H9 (cell line): ENCODE results near the gene GLT6D1. TPM values are rescaled to one million over a fixed set of nuclear protein-coding genes. Genes with fewer than 3 reads are reported as not detected.

Experiments used
- DNase-seq: peaks from one replicate; pipeline ENCODE4 v3.0.0-alpha.2; 2017
- H2AFZ ChIP-seq: one replicate; pipeline ENCODE4 v1.6.1; 2013; ENCODE audit warnings: mild to moderate bottlenecking, low read length, control low read depth, moderate library complexity
- H2AK5ac ChIP-seq: 2 replicates; pipeline ENCODE4 v1.6.1; 2013; ENCODE audit warnings: low read length, control low read depth, mixed read lengths; ENCODE audit not compliant: insufficient read length
- H2BK120ac ChIP-seq: one replicate; pipeline ENCODE4 v1.6.1; 2013; ENCODE audit warnings: low read depth, mild to moderate bottlenecking, low read length, control low read depth, inconsistent platforms; ENCODE audit not compliant: poor library complexity, severe bottlenecking
- H2BK12ac ChIP-seq: 2 replicates; pipeline ENCODE4 v1.6.1; 2013; ENCODE audit warnings: low read length, control low read depth, mixed read lengths, low read depth; ENCODE audit not compliant: insufficient read length
- H2BK15ac ChIP-seq: 2 replicates; pipeline ENCODE4 v1.6.1; 2013; ENCODE audit warnings: low read depth, low read length, control low read depth
- H2BK20ac ChIP-seq: one replicate; pipeline ENCODE4 v1.6.1; 2013; ENCODE audit warnings: low read depth, mild to moderate bottlenecking, low read length, control low read depth, inconsistent platforms; ENCODE audit not compliant: poor library complexity, severe bottlenecking
- H2BK5ac ChIP-seq: 2 replicates; pipeline ENCODE4 v1.6.1; 2013; ENCODE audit warnings: low read length, control low read depth, mixed read lengths; ENCODE audit not compliant: insufficient read length
- H3K14ac ChIP-seq: 2 replicates; pipeline ENCODE4 v1.6.1; 2013; ENCODE audit warnings: low read length, control low read depth; ENCODE audit not compliant: insufficient read depth
- H3K18ac ChIP-seq: 2 replicates; pipeline ENCODE4 v1.6.1; 2013; ENCODE audit warnings: low read depth, mild to moderate bottlenecking, mixed read lengths, low read length, control low read depth; ENCODE audit not compliant: insufficient read length
- H3K23ac ChIP-seq: 2 replicates; pipeline ENCODE4 v1.6.1; 2013; ENCODE audit warnings: low read length, control low read depth, mixed read lengths, low read depth; ENCODE audit not compliant: insufficient read length
- H3K23me2 ChIP-seq: 2 replicates; pipeline ENCODE4 v1.6.1; 2013; ENCODE audit warnings: low read depth, mild to moderate bottlenecking, mixed read lengths, low read length, control low read depth; ENCODE audit not compliant: insufficient read length, poor library complexity, severe bottlenecking
- H3K27ac ChIP-seq: 2 replicates; pipeline ENCODE4 v1.5.1; 2013; ENCODE audit warnings: low read length, control low read depth, mixed read lengths, low read depth; ENCODE audit not compliant: insufficient read length
- H3K27me3 ChIP-seq: 2 replicates; pipeline ENCODE4 v1.6.1; 2013; ENCODE audit warnings: low read length, control low read depth, inconsistent platforms; ENCODE audit not compliant: insufficient read depth
- H3K4ac ChIP-seq: 2 replicates; pipeline ENCODE4 v1.6.1; 2013; ENCODE audit warnings: low read depth, mild to moderate bottlenecking, control low read depth, inconsistent platforms, low read length, moderate library complexity
- H3K4me1 ChIP-seq: 2 replicates; pipeline ENCODE4 v1.6.1; 2013; ENCODE audit warnings: low read length, control low read depth, inconsistent platforms; ENCODE audit not compliant: insufficient read depth
- H3K4me2 ChIP-seq: 2 replicates; pipeline ENCODE4 v1.6.1; 2013; ENCODE audit warnings: low read length, control low read depth, mixed read lengths; ENCODE audit not compliant: insufficient read length, insufficient read depth
- H3K56ac ChIP-seq: 2 replicates; pipeline ENCODE4 v1.6.1; 2013; ENCODE audit warnings: low read depth, mild to moderate bottlenecking, mixed read lengths, low read length, control low read depth; ENCODE audit not compliant: insufficient read length
- H3K79me1 ChIP-seq: 2 replicates; pipeline ENCODE4 v1.6.1; 2013; ENCODE audit warnings: low read depth, mild to moderate bottlenecking, moderate library complexity, low read length, control low read depth, inconsistent platforms; ENCODE audit not compliant: insufficient read depth, poor library complexity, severe bottlenecking
- H3K79me2 ChIP-seq: 2 replicates; pipeline ENCODE4 v1.6.1; 2013; ENCODE audit warnings: low read length, control low read depth, inconsistent platforms; ENCODE audit not compliant: insufficient read depth
- H3K9ac ChIP-seq: 2 replicates; pipeline ENCODE4 v1.6.1; 2013; ENCODE audit warnings: low read length, control low read depth, mixed read lengths; ENCODE audit not compliant: insufficient read length; ENCODE audit errors: extremely low read depth
- H3K9me3 ChIP-seq: one replicate; pipeline ENCODE4 v1.6.1; 2013; ENCODE audit warnings: low read depth, low read length, inconsistent platforms; ENCODE audit not compliant: control insufficient read depth
- H3T11ph ChIP-seq: one replicate; pipeline ENCODE4 v1.6.1; 2013; ENCODE audit warnings: mild to moderate bottlenecking, low read length, control low read depth, inconsistent platforms
- H4K20me1 ChIP-seq: one replicate; pipeline ENCODE4 v1.6.1; 2013; ENCODE audit not compliant: control insufficient read depth, insufficient read length, insufficient read depth
- H4K5ac ChIP-seq: 2 replicates; pipeline ENCODE4 v1.6.1; 2013; ENCODE audit warnings: low read depth, mild to moderate bottlenecking, mixed read lengths, low read length, control low read depth; ENCODE audit not compliant: insufficient read length
- H4K8ac ChIP-seq: replicated peaks from 2 replicates; pipeline ENCODE4 v1.6.1; 2013; ENCODE audit warnings: low read length, control low read depth, mixed read lengths, low read depth; ENCODE audit not compliant: insufficient read length
- H4K91ac ChIP-seq: 2 replicates; pipeline ENCODE4 v1.6.1; 2013; ENCODE audit warnings: low read depth, mild to moderate bottlenecking, moderate library complexity, mixed read lengths, low read length, control low read depth; ENCODE audit not compliant: insufficient read length
- H3K27ac Mint-ChIP-seq, 3 experiments: 2 replicates in 2 of 3; 3 replicates in 1 of 3; pipeline ENCODE4 v1.8.0; 2020 to 2021; ENCODE audit warnings: mixed read lengths in 3 of 3, mild to moderate bottlenecking in 1 of 3, moderate library complexity in 1 of 3
- H3K27me3 Mint-ChIP-seq: 2 replicates; pipeline ENCODE4 v1.8.0; 2021; ENCODE audit warnings: low read depth, mild to moderate bottlenecking, moderate library complexity, mixed read lengths
- H3K36me3 Mint-ChIP-seq, 3 experiments: 2 replicates in 2 of 3; 3 replicates in 1 of 3; pipeline ENCODE4 v1.8.0; 2020 to 2021; ENCODE audit warnings: low read depth in 3 of 3, mixed read lengths in 3 of 3; ENCODE audit not compliant: insufficient read depth in 1 of 3
- H3K4me1 Mint-ChIP-seq, 2 experiments: 2 replicates each; pipeline ENCODE4 v1.8.0; 2020; ENCODE audit warnings: mixed read lengths in 2 of 2
- H3K4me3 Mint-ChIP-seq, 2 experiments: 2 replicates in 1 of 2; 3 replicates in 1 of 2; pipeline ENCODE4 v1.8.0; 2020 to 2021; ENCODE audit warnings: mild to moderate bottlenecking in 2 of 2, mixed read lengths in 2 of 2, moderate library complexity in 1 of 2
- H3K9me3 Mint-ChIP-seq, 2 experiments: 2 replicates in 1 of 2; 3 replicates in 1 of 2; pipeline ENCODE4 v1.8.0; 2020; ENCODE audit warnings: mild to moderate bottlenecking in 2 of 2, mixed read lengths in 2 of 2, moderate library complexity in 1 of 2
- CTCF ChIP-seq: fragments of 200-600 bp; sonication (generic); conservative IDR thresholded peaks from 3 replicates; pipeline ENCODE4 v1.8.0; 2021; ENCODE audit warnings: antibody characterized with exemption, mild to moderate bottlenecking
- WGBS: extraction: QIAGEN DNeasy Blood & Tissue Kit; methylation state at CpG from one replicate; pipeline ENCODE4 v1.1.7; 2013; ENCODE audit warnings: missing lambda C conversion rate, low lambda C conversion rate, mixed read lengths; ENCODE audit not compliant: insufficient read length; ENCODE audit errors: extremely low coverage; 5-methylcytosine and 5-hydroxymethylcytosine counted together
- total RNA-seq: library from RNA; stranded (reverse); gene quantifications from 2 replicates; pipeline ENCODE4 v1.2.1, GENCODE V29; 2021

The GLT6D1 gene
- total RNA-seq, 1 experiment from 2014 or later = not detected

- H4K8ac ChIP-seq = no peak overlapping the region
- H2BK20ac ChIP-seq = no peak overlapping the region
- no peak overlapping the region for H3K4ac ChIP-seq
- no peaks in the 10 kb centered on the region for H4K20me1 ChIP-seq
- H3K27ac ChIP-seq = no peak overlapping the region
- no peak overlapping the region for H2BK120ac ChIP-seq
- no peak overlapping the region for H3K14ac ChIP-seq
- no peak overlapping the region for H2AFZ ChIP-seq
- H2BK15ac ChIP-seq = no peak overlapping the region
- no peak for DNase-seq
- H2BK12ac ChIP-seq = no peak overlapping the region
- H3K4me3 Mint-ChIP-seq = no peak overlapping the region
- no peaks in the 10 kb centered on the region for H3K79me2 ChIP-seq
- H4K91ac ChIP-seq = no peak overlapping the region
- TF ChIP-seq CTCF = no peak
- H3K9me3 Mint-ChIP-seq = peaks cover 37 to 39% of the 10 kb centered on the region in 2 experiments
- no peak overlapping the region for H3K56ac ChIP-seq
- H3K9me3 ChIP-seq = peaks cover 12% of the 10 kb centered on the region
- no peaks in the 10 kb centered on the region for H3K23me2 ChIP-seq
- no peak overlapping the region for H4K5ac ChIP-seq
- H3K23ac ChIP-seq = no peak overlapping the region
- no peaks in the 10 kb centered on the region for H3K79me1 ChIP-seq
- H3K27ac Mint-ChIP-seq = no peak overlapping the region
- WGBS = no CpG with 5 or more reads among the region's 15 CpGs
- no peak overlapping the region for H2BK5ac ChIP-seq
- no peaks in the 10 kb centered on the region for H3K27me3 ChIP-seq
- no peak overlapping the region for H3K4me2 ChIP-seq
- H3K4me1 Mint-ChIP-seq = peaks cover 9% of the 10 kb centered on the region in 2 experiments
- no peaks in the 10 kb centered on the region for H3K4me1 ChIP-seq
- peaks cover 11 to 69% (median 27%) of the 10 kb centered on the region in 3 experiments for H3K36me3 Mint-ChIP-seq
- no peak overlapping the region for H3K18ac ChIP-seq
- no peak overlapping the region for H2AK5ac ChIP-seq
- no peak overlapping the region for H3K9ac ChIP-seq
- H3T11ph ChIP-seq = no peak overlapping the region
- H3K27me3 Mint-ChIP-seq = no peaks in the 10 kb centered on the region; the same call in none of the 2 replicates
These were observed 18.1 kb upstream of the GLT6D1 start for GRCh38 chr9:135657416-135657815.
